GM06990 (cell line): ENCODE results near the gene GINS2.

Experiments used
- DNase-seq: peaks from one replicate; pipeline ENCODE4 v3.0.0-alpha.2; 2011; ENCODE audit not compliant: insufficient read length; ENCODE audit errors: extremely low read depth
- H3K27me3 ChIP-seq: replicated peaks from 2 replicates; pipeline ENCODE4 v1.6.0; 2011; ENCODE audit warnings: low read length; ENCODE audit not compliant: control insufficient read depth, insufficient read depth
- H3K36me3 ChIP-seq: 2 replicates; pipeline ENCODE4 v1.5.1; 2011; ENCODE audit warnings: low read length; ENCODE audit not compliant: control insufficient read depth, insufficient read depth
- H3K4me3 ChIP-seq: replicated peaks from 2 replicates; pipeline ENCODE4 v1.5.1; 2011; ENCODE audit warnings: low read depth, mild to moderate bottlenecking, control low read depth, low read length
- CTCF ChIP-seq: IDR thresholded peaks from 2 replicates; pipeline ENCODE4 v1.5.1; 2011; ENCODE audit warnings: low read length, control low read depth, mild to moderate bottlenecking, inconsistent platforms; ENCODE audit not compliant: insufficient read depth, poor library complexity, severe bottlenecking

Gene GINS2

GRCh38 chr16:85664580-85665372, 24.0 kb downstream of the GINS2 start:
- DNase-seq = no peak
- Histone ChIP-seq H3K36me3 (peaks cover 59% of the 10 kb centered on the region), H3K27me3 (no peaks in the 10 kb centered on the region), H3K4me3 (no peak overlapping the region)
- TF ChIP-seq CTCF = no peak

DNA sequence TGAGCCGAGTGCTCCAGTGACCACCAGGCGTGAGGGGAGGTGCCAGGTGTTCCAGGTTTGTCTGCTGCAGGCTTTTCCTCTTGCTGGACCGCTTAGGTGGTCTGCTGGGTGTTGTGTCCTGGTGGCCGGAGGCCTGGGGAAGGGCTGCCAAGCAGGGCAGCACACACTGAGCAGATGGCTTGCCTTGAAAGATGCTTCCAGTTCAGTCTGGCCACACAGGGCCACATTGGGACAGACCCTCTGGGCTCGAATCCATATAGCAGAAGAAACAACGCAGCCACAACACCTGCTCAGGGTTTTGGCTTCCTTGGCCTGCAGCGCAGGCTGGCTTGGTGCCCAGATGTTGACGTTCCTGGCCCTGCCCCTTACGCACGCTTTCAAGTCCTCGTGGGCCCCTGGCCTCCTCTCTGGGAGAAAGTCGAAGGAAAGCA, 24.8 kb downstream of the GINS2 start:
- TF ChIP-seq CTCF = no peak
- no peaks in the 10 kb centered on the region for H3K27me3 ChIP-seq
- no peak overlapping the region for H3K4me3 ChIP-seq
- peaks cover 57% of the 10 kb centered on the region for H3K36me3 ChIP-seq
- DNase-seq = no peak

GRCh38 chr16:85662976-85663830, 25.6 kb downstream of the GINS2 start:
- no peak for TF ChIP-seq CTCF
- Histone ChIP-seq H3K36me3 (peaks cover 59% of the 10 kb centered on the region), H3K4me3 (no peak overlapping the region), H3K27me3 (no peaks in the 10 kb centered on the region)
- no peak for DNase-seq

GRCh38 chr16:85662482-85662812, 26.3 kb downstream of the GINS2 start:
- DNase-seq = no peak
- no peak for TF ChIP-seq CTCF
- no peak overlapping the region for H3K4me3 ChIP-seq
- peaks cover 59% of the 10 kb centered on the region for H3K36me3 ChIP-seq
- H3K27me3 ChIP-seq = no peaks in the 10 kb centered on the region

- no peak for DNase-seq
- H3K36me3 ChIP-seq = peaks cover 59% of the 10 kb centered on the region
- H3K4me3 ChIP-seq = no peak overlapping the region
- H3K27me3 ChIP-seq = no peaks in the 10 kb centered on the region
- TF ChIP-seq CTCF = no peak
Measured at GRCh38 chr16:85661740-85662481, 26.8 kb downstream of the GINS2 start.
